Fibroblast of mammary gland (primary cell): Measurements from ENCODE around the gene KIF26B.

Experiments used
- DNase-seq: peaks from one replicate; pipeline ENCODE4 v3.0.0-alpha.2; 2010; ENCODE audit warnings: low read depth
- H3K4me3 ChIP-seq: 2 replicates; pipeline ENCODE4 v1.5.1; 2011; ENCODE audit warnings: low read depth, mild to moderate bottlenecking, low read length, moderate library complexity; ENCODE audit not compliant: control insufficient read depth
- TF ChIP-seq, protein P1 (sequence below): conservative IDR thresholded peaks from 2 replicates; pipeline ENCODE4 v1.5.1; 2011; ENCODE audit warnings: low read depth, low read length, inconsistent platforms; ENCODE audit not compliant: control insufficient read depth, insufficient read depth

The KIF26B gene

DNA sequence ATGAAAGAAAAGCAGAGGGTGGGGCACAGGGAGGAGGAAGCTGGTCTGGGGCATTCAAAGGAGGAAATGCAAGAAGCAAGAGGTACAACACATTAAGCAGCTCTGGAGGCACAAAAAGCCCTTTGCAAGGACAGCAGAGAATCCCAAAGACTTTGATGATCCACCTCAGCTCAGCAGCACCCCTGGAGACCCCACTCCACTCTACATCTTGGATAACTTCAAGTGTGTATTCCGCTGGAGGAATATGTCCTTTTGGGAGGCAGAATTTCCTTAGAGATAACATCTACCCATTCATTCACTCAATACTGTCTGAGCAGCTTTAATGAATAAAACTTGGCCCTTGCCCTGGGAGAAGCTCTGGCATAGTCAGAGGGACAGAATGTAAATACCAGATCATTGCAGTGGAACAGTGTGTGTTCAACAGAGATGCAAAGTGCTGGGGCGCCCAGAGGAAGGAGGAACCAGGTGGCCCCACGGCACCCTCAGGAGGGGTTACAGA lies 599.7 kb downstream of the KIF26B start:
- no peak overlapping the region for H3K4me3 ChIP-seq
- TF ChIP-seq, protein P1, sequence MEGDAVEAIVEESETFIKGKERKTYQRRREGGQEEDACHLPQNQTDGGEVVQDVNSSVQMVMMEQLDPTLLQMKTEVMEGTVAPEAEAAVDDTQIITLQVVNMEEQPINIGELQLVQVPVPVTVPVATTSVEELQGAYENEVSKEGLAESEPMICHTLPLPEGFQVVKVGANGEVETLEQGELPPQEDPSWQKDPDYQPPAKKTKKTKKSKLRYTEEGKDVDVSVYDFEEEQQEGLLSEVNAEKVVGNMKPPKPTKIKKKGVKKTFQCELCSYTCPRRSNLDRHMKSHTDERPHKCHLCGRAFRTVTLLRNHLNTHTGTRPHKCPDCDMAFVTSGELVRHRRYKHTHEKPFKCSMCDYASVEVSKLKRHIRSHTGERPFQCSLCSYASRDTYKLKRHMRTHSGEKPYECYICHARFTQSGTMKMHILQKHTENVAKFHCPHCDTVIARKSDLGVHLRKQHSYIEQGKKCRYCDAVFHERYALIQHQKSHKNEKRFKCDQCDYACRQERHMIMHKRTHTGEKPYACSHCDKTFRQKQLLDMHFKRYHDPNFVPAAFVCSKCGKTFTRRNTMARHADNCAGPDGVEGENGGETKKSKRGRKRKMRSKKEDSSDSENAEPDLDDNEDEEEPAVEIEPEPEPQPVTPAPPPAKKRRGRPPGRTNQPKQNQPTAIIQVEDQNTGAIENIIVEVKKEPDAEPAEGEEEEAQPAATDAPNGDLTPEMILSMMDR, result no peak
- DNase-seq, result no peak
